Measurements from ENCODE around the gene KCNMB4.

KCNMB4 gene

DNA sequence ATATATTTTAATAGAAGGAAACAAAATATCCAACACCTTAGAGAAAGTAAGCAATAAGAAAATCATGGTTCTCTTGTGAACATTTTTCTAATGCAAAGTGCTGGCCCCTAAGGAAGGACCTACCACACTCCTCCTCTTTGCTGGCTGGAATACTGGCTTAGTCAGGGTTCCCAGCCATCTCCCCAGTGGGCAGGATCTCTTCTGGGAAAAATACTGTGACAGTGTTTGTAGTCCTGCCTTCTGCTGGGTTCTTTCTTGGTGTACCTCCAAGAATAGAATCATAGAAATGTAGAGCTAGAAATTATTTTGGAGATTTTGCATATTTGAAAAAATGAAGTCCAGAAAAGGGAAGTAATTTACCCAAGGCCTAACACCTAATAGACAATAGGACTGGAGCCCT lies 31.9 kb downstream of the KCNMB4 start:
- H3K79me2 ChIP-seq (ENCODE audit: control insufficient read depth, insufficient read depth, low read length, poor library complexity) = no peaks in the 10 kb centered on the region
- H3K4me2 ChIP-seq (ENCODE audit: low read length) = no peak overlapping the region
- no peak overlapping the region for H3K4ac ChIP-seq (ENCODE audit: low read depth, low read length)
- no peaks in the 10 kb centered on the region for H3K9me3 ChIP-seq (ENCODE audit: insufficient read depth, low read depth, low read length)
- no peak overlapping the region for H3K9ac ChIP-seq (ENCODE audit: low read length)
- no peak overlapping the region for H3K18ac ChIP-seq (ENCODE audit: low read length)
- H3K4me3 ChIP-seq (ENCODE audit: low read depth, low read length) = no peak overlapping the region
- no peak overlapping the region for H2AK5ac ChIP-seq (ENCODE audit: low read length)
- H3K27ac ChIP-seq (ENCODE audit: low read depth, low read length) = no peak overlapping the region
- no peak overlapping the region for H4K8ac ChIP-seq (ENCODE audit: low read depth, low read length)
- H4K91ac ChIP-seq (ENCODE audit: low read depth, low read length) = no peak overlapping the region
- no peak overlapping the region for H4K12ac ChIP-seq (ENCODE audit: low read depth, low read length)
- H2BK120ac ChIP-seq (ENCODE audit: insufficient read depth, low read length, poor library complexity) = no peak overlapping the region
- no peak overlapping the region for H3K23ac ChIP-seq (ENCODE audit: low read length)
- no peak overlapping the region for H2AFZ ChIP-seq (ENCODE audit: insufficient read depth, low read length, poor library complexity)
- H3K79me1 ChIP-seq (ENCODE audit: low read length) = no peaks in the 10 kb centered on the region
- no peak overlapping the region for H2BK5ac ChIP-seq (ENCODE audit: low read depth, low read length, poor library complexity)
- H3K36me3 ChIP-seq (ENCODE audit: control insufficient read depth in 1 of 2, insufficient read depth in 2 of 2, low read length in 2 of 2) = peaks cover 0 to 6% of the 10 kb centered on the region in 2 experiments
- no peaks in the 10 kb centered on the region for H3K4me1 ChIP-seq (ENCODE audit: control insufficient read depth in 1 of 2, insufficient read depth in 2 of 2, low read length in 2 of 2)
- no peak overlapping the region for H2BK12ac ChIP-seq (ENCODE audit: low read length)
- DNase-seq = no peak
- no peak overlapping the region for H3K14ac ChIP-seq (ENCODE audit: low read length)
- H3K27me3 ChIP-seq (ENCODE audit: insufficient read depth, low read length) = no peaks in the 10 kb centered on the region

DNA sequence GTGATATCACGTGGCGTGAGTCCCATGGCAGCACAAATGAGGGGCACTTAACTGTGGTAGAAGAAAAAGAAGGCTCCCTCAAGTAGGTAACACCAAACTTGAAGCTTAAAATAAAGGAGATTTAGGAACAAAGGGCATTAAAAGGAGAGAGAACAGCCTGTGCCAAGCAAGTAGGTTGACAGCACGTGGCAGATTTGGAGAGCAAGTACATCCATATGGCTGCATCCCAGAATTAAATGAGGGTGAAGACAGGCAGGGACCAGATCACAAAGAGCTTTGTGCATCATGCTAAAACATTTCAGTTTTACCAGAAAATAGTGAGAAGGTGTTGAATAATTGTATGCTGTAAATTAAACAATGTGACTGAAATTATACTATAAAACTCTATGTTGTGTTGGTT lies 32.8 kb downstream of the KCNMB4 start:
- no peak overlapping the region for H3K18ac ChIP-seq (ENCODE audit: low read length)
- no peak overlapping the region for H3K9ac ChIP-seq (ENCODE audit: low read length)
- H3K23ac ChIP-seq (ENCODE audit: low read length) = no peak overlapping the region
- peak overlapping the region; percentile 59 for H3K4me3 ChIP-seq (ENCODE audit: low read depth, low read length)
- no peak overlapping the region for H2AFZ ChIP-seq (ENCODE audit: insufficient read depth, low read length, poor library complexity)
- no peak for DNase-seq
- H4K12ac ChIP-seq (ENCODE audit: low read depth, low read length) = no peak overlapping the region
- no peak overlapping the region for H2BK12ac ChIP-seq (ENCODE audit: low read length)
- no peaks in the 10 kb centered on the region for H3K79me2 ChIP-seq (ENCODE audit: control insufficient read depth, insufficient read depth, low read length, poor library complexity)
- H4K8ac ChIP-seq (ENCODE audit: low read depth, low read length) = no peak overlapping the region
- no peak overlapping the region for H4K91ac ChIP-seq (ENCODE audit: low read depth, low read length)
- peaks cover 0 to 6% of the 10 kb centered on the region in 2 experiments for H3K36me3 ChIP-seq (ENCODE audit: control insufficient read depth in 1 of 2, insufficient read depth in 2 of 2, low read length in 2 of 2)
- no CpG with 5 or more reads among the region's 3 CpGs for WGBS (ENCODE audit: extremely low coverage, insufficient coverage, insufficient read length)
- no peaks in the 10 kb centered on the region for H3K9me3 ChIP-seq (ENCODE audit: insufficient read depth, low read depth, low read length)
- H3K79me1 ChIP-seq (ENCODE audit: low read length) = no peaks in the 10 kb centered on the region
- no peak overlapping the region for H2BK120ac ChIP-seq (ENCODE audit: insufficient read depth, low read length, poor library complexity)
- H2BK5ac ChIP-seq (ENCODE audit: low read depth, low read length, poor library complexity) = no peak overlapping the region
- no peak overlapping the region for H3K27ac ChIP-seq (ENCODE audit: low read depth, low read length)
- no peak overlapping the region for H2AK5ac ChIP-seq (ENCODE audit: low read length)
- H3K14ac ChIP-seq (ENCODE audit: low read length) = no peak overlapping the region
- H3K4ac ChIP-seq (ENCODE audit: low read depth, low read length) = no peak overlapping the region
- no peaks in the 10 kb centered on the region for H3K4me1 ChIP-seq (ENCODE audit: control insufficient read depth in 1 of 2, insufficient read depth in 2 of 2, low read length in 2 of 2)
- H3K4me2 ChIP-seq (ENCODE audit: low read length) = no peak overlapping the region
- no peaks in the 10 kb centered on the region for H3K27me3 ChIP-seq (ENCODE audit: insufficient read depth, low read length)

- no peak overlapping the region for H3K27ac ChIP-seq (ENCODE audit: low read depth, low read length)
- H3K4me1 ChIP-seq (ENCODE audit: control insufficient read depth in 1 of 2, insufficient read depth in 2 of 2, low read length in 2 of 2) = no peaks in the 10 kb centered on the region
- H2AFZ ChIP-seq (ENCODE audit: insufficient read depth, low read length, poor library complexity) = no peak overlapping the region
- H3K79me1 ChIP-seq (ENCODE audit: low read length) = no peaks in the 10 kb centered on the region
- H4K91ac ChIP-seq (ENCODE audit: low read depth, low read length) = no peak overlapping the region
- no peaks in the 10 kb centered on the region for H3K79me2 ChIP-seq (ENCODE audit: control insufficient read depth, insufficient read depth, low read length, poor library complexity)
- H3K36me3 ChIP-seq (ENCODE audit: control insufficient read depth in 1 of 2, insufficient read depth in 2 of 2, low read length in 2 of 2) = peaks cover 0 to 6% of the 10 kb centered on the region in 2 experiments
- no peak overlapping the region for H3K9ac ChIP-seq (ENCODE audit: low read length)
- H3K4me3 ChIP-seq (ENCODE audit: low read depth, low read length) = no peak overlapping the region
- no peak overlapping the region for H3K23ac ChIP-seq (ENCODE audit: low read length)
- no peak overlapping the region for H2BK5ac ChIP-seq (ENCODE audit: low read depth, low read length, poor library complexity)
- H3K14ac ChIP-seq (ENCODE audit: low read length) = no peak overlapping the region
- no peak overlapping the region for H2BK12ac ChIP-seq (ENCODE audit: low read length)
- no peak overlapping the region for H4K12ac ChIP-seq (ENCODE audit: low read depth, low read length)
- no peak overlapping the region for H3K4me2 ChIP-seq (ENCODE audit: low read length)
- H3K9me3 ChIP-seq (ENCODE audit: insufficient read depth, low read depth, low read length) = no peaks in the 10 kb centered on the region
- no peak overlapping the region for H2AK5ac ChIP-seq (ENCODE audit: low read length)
- H3K27me3 ChIP-seq (ENCODE audit: insufficient read depth, low read length) = no peaks in the 10 kb centered on the region
- no peak overlapping the region for H2BK120ac ChIP-seq (ENCODE audit: insufficient read depth, low read length, poor library complexity)
- H3K4ac ChIP-seq (ENCODE audit: low read depth, low read length) = no peak overlapping the region
- DNase-seq = no peak
- H3K18ac ChIP-seq (ENCODE audit: low read length) = no peak overlapping the region
- no peak overlapping the region for H4K8ac ChIP-seq (ENCODE audit: low read depth, low read length)
- WGBS (ENCODE audit: extremely low coverage, insufficient coverage, insufficient read length) = no CpG with 5 or more reads among the region's 6 CpGs
Observed at GRCh38 chr12:70399311-70399710, 33.2 kb downstream of the KCNMB4 start.

- no peaks in the 10 kb centered on the region for H3K79me1 ChIP-seq (ENCODE audit: low read length)
- no peak overlapping the region for H2BK5ac ChIP-seq (ENCODE audit: low read depth, low read length, poor library complexity)
- no peak overlapping the region for H3K4ac ChIP-seq (ENCODE audit: low read depth, low read length)
- H2BK12ac ChIP-seq (ENCODE audit: low read length) = no peak overlapping the region
- no peak overlapping the region for H2BK120ac ChIP-seq (ENCODE audit: insufficient read depth, low read length, poor library complexity)
- no peak overlapping the region for H3K9ac ChIP-seq (ENCODE audit: low read length)
- H3K79me2 ChIP-seq (ENCODE audit: control insufficient read depth, insufficient read depth, low read length, poor library complexity) = no peaks in the 10 kb centered on the region
- H3K27ac ChIP-seq (ENCODE audit: low read depth, low read length) = no peak overlapping the region
- H3K18ac ChIP-seq (ENCODE audit: low read length) = no peak overlapping the region
- H2AK5ac ChIP-seq (ENCODE audit: low read length) = no peak overlapping the region
- no CpG with 5 or more reads among the region's 3 CpGs for WGBS (ENCODE audit: extremely low coverage, insufficient coverage, insufficient read length)
- DNase-seq = no peak
- H4K91ac ChIP-seq (ENCODE audit: low read depth, low read length) = no peak overlapping the region
- no peak overlapping the region for H3K4me3 ChIP-seq (ENCODE audit: low read depth, low read length)
- H3K23ac ChIP-seq (ENCODE audit: low read length) = no peak overlapping the region
- no peaks in the 10 kb centered on the region for H3K4me1 ChIP-seq (ENCODE audit: control insufficient read depth in 1 of 2, insufficient read depth in 2 of 2, low read length in 2 of 2)
- H3K36me3 ChIP-seq (ENCODE audit: control insufficient read depth in 1 of 2, insufficient read depth in 2 of 2, low read length in 2 of 2) = peaks cover 0 to 6% of the 10 kb centered on the region in 2 experiments
- H3K14ac ChIP-seq (ENCODE audit: low read length) = no peak overlapping the region
- no peak overlapping the region for H3K4me2 ChIP-seq (ENCODE audit: low read length)
- H3K9me3 ChIP-seq (ENCODE audit: insufficient read depth, low read depth, low read length) = no peaks in the 10 kb centered on the region
- H4K12ac ChIP-seq (ENCODE audit: low read depth, low read length) = no peak overlapping the region
- H4K8ac ChIP-seq (ENCODE audit: low read depth, low read length) = no peak overlapping the region
- H2AFZ ChIP-seq (ENCODE audit: insufficient read depth, low read length, poor library complexity) = no peak overlapping the region
- no peaks in the 10 kb centered on the region for H3K27me3 ChIP-seq (ENCODE audit: insufficient read depth, low read length)
Observed at GRCh38 chr12:70400124-70400523, 34.0 kb downstream of the KCNMB4 start.
